GM12891 (cell line): ENCODE measurements around the gene PCDHA1.

Source experiments
- POLR2A ChIP-seq: IDR thresholded peaks from 2 replicates; pipeline ENCODE4 v1.6.1; 2011; ENCODE audit warnings: low read depth, low read length, control low read depth
- TAF1 ChIP-seq: IDR thresholded peaks from 2 replicates; pipeline ENCODE4 v1.6.1; 2011; ENCODE audit warnings: low read depth, low read length, control low read depth

GRCh38 chr5:140923601-140924000 lies 137.7 kb downstream of the PCDHA1 start:
- TF ChIP-seq POLR2A, result no peak
- TF ChIP-seq TAF1, result no peak
